GM12801 (cell line): ENCODE data around the gene SPATC1L.

Experiments used
- CTCF ChIP-seq: IDR thresholded peaks from one replicate; pipeline ENCODE4 v1.5.1; 2011; ENCODE audit warnings: control low read depth; ENCODE audit not compliant: insufficient read length; ENCODE audit errors: extremely low read depth

SPATC1L gene

GRCh38 chr21:46120301-46121285 is 63.7 kb downstream of the SPATC1L start:
- TF ChIP-seq CTCF, result no peak

- TF ChIP-seq CTCF, result no peak
Observed at GRCh38 chr21:46119637-46120271, 64.5 kb downstream of the SPATC1L start.

DNA sequence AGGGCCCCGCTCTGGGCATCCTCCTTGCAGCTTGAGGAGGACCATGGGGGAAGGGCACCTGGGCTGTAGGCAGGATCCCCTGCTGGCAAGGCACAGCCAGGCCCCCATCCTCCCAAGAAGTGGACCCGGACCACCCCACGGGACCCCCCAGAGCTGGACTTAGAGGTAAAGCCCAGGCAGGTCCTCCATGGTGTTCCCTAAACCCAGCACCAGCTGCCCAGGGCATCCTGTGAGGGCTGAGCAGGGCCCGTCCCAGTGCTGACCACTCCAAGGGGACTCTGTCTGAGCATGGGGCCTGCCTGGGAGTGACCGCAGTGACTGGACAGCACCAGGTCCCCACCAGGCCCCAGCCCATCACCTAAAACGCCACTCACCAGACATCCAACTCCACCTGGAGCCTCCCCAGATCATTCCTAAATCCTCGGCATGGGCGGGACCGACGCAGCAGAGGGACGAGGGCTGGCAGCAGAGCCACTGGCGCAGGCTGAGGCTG is 65.1 kb downstream of the SPATC1L start:
- TF ChIP-seq CTCF, result no peak

DNA sequence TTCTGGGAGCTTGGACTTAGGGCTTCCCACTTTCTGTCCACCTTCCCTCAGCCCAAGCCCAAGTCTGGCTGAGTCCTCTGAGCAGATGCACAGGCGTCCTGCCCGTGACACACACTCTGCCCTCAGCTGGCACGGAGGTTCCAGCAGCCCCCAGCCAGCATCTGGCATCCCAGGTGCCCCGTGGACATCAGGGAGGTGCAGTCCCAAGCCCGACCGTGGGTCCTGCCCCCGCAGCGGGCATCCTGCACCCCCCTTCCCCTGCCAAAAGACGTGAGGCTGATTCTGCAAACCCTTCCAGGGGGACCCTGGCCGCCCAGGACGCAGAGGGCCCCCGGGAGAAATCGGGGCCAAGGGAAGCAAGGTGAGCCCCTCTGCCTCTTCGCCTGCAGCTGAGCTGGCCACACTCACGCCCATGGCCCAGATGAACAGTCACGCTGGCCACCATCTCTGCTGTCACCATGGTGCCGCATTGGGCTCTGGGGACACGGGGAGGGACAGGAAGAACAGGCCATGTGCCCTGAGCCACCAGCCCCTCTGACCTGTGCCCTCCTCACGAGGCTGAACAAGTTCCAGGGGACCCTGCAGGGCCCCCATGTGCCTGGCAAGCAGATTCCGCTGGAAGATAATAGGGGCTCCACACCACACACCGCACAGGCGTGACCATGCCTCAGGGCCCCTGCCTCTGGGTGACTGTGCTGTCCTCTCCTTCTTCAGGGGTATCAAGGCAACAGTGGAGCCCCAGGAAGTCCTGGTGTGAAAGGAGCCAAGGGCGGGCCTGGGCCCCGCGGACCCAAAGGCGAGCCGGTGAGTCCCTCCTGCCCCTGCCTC is 65.7 kb downstream of the SPATC1L start:
- no peak for TF ChIP-seq CTCF

DNA sequence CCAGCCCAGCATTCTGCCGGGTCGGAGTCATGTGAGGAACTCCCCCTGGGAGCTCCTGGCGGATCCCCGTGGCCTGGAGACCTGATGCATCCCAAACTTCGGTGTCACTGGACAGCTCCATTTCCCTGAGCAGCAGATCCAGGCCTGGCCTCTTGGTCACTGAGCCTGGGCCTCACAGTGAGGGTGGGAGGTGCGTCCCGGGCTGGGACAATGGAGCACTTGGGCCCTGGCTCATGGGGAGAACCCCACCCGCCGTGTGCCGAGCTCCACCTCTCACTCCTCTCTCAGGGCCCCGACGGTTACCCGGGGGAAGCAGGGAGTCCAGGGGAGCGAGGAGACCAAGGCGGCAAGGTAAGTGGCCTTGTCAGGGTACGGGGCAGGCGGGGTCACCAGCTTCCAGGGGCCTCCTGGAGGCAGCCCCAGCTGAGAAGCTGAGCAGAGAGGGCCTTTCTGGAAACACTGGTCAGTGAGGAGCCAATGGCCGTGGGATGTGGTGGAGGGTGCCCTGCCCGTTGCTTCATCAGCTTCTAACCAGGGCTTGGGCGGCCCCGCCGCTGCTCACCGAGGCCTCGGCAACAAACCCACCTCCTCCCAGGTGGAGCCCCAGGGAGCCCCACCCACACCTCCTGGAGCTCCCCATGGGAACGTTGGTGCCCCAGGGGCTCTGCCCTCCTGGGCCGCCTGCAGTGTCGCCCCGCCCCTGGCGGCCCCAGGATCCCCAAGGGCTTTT is 66.5 kb downstream of the SPATC1L start:
- TF ChIP-seq CTCF, result no peak

DNA sequence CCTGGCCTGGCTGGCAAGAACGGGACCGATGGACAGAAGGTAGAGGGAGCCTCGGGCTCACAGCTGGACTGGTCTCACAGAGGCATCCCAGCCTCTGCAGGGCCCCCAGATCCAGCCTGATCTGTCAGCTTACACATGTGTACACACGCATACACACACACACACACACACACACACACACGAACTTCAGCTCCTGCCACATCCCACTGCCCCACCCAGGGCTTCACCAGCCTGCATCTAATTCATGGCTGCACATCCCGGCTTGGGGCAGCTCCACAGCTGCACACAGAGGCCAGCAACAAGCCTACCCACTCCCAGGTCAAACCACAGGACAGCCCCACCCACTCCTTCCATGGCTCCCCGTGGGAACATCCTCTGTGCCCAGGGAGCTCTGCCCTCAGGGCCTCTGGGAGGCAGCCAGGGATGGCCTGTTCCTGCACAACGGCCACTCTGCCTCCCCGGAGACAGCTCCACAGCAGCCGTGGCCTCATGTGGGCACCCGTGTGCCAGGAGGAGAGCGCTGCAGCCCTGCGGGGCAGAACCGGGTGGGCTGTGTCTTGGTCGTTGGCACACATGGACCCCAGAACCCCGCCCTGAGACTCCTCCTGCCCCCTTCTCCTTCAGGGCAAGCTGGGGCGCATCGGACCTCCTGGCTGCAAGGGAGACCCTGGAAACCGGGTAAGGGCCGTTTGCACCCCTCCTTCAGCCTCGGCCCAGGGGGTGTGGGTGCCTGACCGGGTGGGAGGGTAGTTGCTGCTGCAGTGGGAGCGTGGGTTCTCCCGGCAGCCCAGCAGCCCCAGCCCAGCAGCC is 67.3 kb downstream of the SPATC1L start:
- no peak for TF ChIP-seq CTCF
